ENCODE data around the gene DLGAP3. TPM values are rescaled to one million over a fixed set of nuclear protein-coding genes. Genes with fewer than 3 reads are reported as not detected.
A peak's percentile ranks its signal among the peaks of the same experiment; 100 is the strongest.

The DLGAP3 gene, protein sequence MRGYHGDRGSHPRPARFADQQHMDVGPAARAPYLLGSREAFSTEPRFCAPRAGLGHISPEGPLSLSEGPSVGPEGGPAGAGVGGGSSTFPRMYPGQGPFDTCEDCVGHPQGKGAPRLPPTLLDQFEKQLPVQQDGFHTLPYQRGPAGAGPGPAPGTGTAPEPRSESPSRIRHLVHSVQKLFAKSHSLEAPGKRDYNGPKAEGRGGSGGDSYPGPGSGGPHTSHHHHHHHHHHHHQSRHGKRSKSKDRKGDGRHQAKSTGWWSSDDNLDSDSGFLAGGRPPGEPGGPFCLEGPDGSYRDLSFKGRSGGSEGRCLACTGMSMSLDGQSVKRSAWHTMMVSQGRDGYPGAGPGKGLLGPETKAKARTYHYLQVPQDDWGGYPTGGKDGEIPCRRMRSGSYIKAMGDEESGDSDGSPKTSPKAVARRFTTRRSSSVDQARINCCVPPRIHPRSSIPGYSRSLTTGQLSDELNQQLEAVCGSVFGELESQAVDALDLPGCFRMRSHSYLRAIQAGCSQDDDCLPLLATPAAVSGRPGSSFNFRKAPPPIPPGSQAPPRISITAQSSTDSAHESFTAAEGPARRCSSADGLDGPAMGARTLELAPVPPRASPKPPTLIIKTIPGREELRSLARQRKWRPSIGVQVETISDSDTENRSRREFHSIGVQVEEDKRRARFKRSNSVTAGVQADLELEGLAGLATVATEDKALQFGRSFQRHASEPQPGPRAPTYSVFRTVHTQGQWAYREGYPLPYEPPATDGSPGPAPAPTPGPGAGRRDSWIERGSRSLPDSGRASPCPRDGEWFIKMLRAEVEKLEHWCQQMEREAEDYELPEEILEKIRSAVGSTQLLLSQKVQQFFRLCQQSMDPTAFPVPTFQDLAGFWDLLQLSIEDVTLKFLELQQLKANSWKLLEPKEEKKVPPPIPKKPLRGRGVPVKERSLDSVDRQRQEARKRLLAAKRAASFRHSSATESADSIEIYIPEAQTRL
- not detected for total RNA-seq

DNA sequence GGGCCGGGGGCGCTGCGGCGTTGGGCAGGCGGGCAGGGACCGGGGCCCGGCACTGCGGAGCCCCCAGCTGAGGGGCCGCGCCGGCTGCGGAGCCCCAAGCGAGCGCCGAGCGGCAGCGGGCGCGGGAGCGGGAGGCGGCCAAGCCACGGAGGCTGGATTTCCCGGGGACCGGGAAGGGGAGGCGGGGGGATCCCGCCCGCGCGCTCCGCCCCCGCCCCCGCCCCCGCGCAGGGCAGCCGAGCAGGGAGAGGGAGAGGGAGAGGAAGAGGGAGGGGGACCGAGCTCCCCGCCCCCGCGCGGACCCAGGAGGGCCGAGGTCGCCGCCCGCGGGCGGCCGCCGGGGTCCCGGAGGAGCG, at the start of gene DLGAP3:
Gene DLGAP3, minus strand, starts transcription at position 154 of the 356 bp plus-strand sequence. CDS start 24,267 bp downstream, outside the sequence.
- H3K27ac ChIP-seq, result no peak within 1 kb of the TSS
- no peaks in the 10 kb centered on the region for H3K36me3 ChIP-seq
- H3K9me3 ChIP-seq, result no peaks in the 10 kb centered on the region
- no peak for DNase-seq (ENCODE audit: extremely low spot score in 2 of 2)
- peaks cover 12% of the 10 kb centered on the region for H3K27me3 ChIP-seq
- peaks cover 14% of the 10 kb centered on the region for H3K4me1 ChIP-seq
- intact Hi-C loops (cut with DNase I), result no loop called here
- TF ChIP-seq, protein P1, sequence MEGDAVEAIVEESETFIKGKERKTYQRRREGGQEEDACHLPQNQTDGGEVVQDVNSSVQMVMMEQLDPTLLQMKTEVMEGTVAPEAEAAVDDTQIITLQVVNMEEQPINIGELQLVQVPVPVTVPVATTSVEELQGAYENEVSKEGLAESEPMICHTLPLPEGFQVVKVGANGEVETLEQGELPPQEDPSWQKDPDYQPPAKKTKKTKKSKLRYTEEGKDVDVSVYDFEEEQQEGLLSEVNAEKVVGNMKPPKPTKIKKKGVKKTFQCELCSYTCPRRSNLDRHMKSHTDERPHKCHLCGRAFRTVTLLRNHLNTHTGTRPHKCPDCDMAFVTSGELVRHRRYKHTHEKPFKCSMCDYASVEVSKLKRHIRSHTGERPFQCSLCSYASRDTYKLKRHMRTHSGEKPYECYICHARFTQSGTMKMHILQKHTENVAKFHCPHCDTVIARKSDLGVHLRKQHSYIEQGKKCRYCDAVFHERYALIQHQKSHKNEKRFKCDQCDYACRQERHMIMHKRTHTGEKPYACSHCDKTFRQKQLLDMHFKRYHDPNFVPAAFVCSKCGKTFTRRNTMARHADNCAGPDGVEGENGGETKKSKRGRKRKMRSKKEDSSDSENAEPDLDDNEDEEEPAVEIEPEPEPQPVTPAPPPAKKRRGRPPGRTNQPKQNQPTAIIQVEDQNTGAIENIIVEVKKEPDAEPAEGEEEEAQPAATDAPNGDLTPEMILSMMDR (IDR thresholded peaks at IDR 0.05), result no peak
- TF ChIP-seq POLR2A (IDR thresholded peaks at IDR 0.05), result no peak
- TF ChIP-seq POLR2AphosphoS5 (IDR thresholded peaks at IDR 0.05; ENCODE audit: insufficient read depth in 1 of 2, low read depth in 1 of 2), result no peak
- H3K4me3 ChIP-seq, result peak within 1 kb of the TSS; percentile 28 to 50

DNA sequence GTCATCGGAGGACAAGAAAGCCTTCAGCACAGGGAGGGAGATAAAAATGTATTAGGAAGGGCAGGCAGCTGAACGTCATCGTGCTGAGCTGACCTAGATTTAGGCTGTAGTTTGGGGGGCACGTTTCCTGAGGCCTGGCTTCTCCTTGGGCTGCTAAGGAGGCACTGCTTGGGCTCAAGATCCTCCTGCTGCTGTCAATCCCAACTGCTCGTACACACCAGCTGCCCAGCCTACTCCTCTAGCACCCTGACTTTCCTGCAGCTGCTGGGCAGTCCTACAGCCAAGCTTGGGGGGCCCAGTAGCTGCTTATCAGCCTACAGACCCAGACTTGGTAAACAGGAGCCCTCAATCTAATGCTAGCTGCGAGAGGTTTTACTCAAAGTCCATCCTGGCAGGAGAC, 49.5 kb upstream of the DLGAP3 start:
- Histone ChIP-seq H3K9me3 (no peaks in the 10 kb centered on the region), H3K27ac (no peak overlapping the region), H3K4me1 (peaks cover 14% of the 10 kb centered on the region), H3K27me3 (no peaks in the 10 kb centered on the region), H3K4me3 (no peak overlapping the region), H3K36me3 (no peaks in the 10 kb centered on the region)
- intact Hi-C loops (cut with DNase I), result no loop called here
- no peak for DNase-seq (ENCODE audit: extremely low spot score in 2 of 2)
- TF ChIP-seq POLR2AphosphoS5 (IDR thresholded peaks at IDR 0.05; ENCODE audit: insufficient read depth in 1 of 2, low read depth in 1 of 2), result no peak
- TF ChIP-seq POLR2A (IDR thresholded peaks at IDR 0.05), result no peak
- TF ChIP-seq, protein P1 (IDR thresholded peaks at IDR 0.05), result no peak

DNA sequence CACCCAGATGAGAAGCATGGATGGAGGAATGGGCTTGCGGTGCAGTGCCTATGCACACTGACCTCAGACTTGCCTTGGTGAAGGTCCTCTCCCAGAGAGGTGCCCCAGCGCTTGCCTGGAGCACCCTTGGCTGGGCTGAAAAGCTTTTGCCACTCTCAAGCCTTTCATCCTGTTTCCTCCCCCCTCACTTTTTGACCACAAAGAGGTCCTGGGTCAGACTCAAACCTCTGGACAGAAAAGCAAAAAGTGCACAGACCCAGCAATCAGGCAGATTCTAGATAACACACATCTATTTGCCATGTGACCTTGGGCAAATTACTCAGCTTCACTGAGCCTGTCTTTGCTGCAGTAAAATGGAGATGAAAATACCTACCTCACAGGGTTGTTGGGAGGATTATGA, 48.4 kb upstream of the DLGAP3 start:
- Histone ChIP-seq H3K4me1 (peaks cover 4% of the 10 kb centered on the region), H3K36me3 (no peaks in the 10 kb centered on the region), H3K27me3 (no peaks in the 10 kb centered on the region), H3K4me3 (no peak overlapping the region), H3K27ac (no peak overlapping the region), H3K9me3 (no peaks in the 10 kb centered on the region)
- TF ChIP-seq POLR2AphosphoS5 (IDR thresholded peaks at IDR 0.05; ENCODE audit: insufficient read depth in 1 of 2, low read depth in 1 of 2) (no peak), POLR2A (IDR thresholded peaks at IDR 0.05) (no peak)
- TF ChIP-seq, protein P1 (IDR thresholded peaks at IDR 0.05), result no peak
- DNase-seq (ENCODE audit: extremely low spot score in 2 of 2), result no peak
- intact Hi-C loops (cut with DNase I), result no loop called here

DNA sequence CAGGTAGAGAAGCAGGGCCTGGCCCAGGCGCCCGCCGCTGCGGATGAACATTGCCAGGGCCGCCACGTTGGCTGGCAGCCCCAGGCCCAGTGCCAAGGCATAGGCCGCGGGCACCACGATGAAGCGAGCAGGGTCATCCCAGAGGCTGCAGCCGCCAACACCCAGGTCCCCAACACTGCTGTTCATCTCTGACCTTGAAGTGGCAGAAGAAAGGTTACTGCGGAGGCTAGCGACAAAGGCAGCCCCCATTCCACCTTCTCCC, 47.7 kb upstream of the DLGAP3 start:
- no peaks in the 10 kb centered on the region for H3K4me1 ChIP-seq
- TF ChIP-seq, protein P1 (IDR thresholded peaks at IDR 0.05), result no peak
- TF ChIP-seq POLR2A (IDR thresholded peaks at IDR 0.05) (no peak), POLR2AphosphoS5 (IDR thresholded peaks at IDR 0.05; ENCODE audit: insufficient read depth in 1 of 2, low read depth in 1 of 2) (no peak)
- H3K27me3 ChIP-seq, result no peaks in the 10 kb centered on the region
- no peak overlapping the region for H3K27ac ChIP-seq
- H3K9me3 ChIP-seq, result no peaks in the 10 kb centered on the region
- H3K36me3 ChIP-seq, result no peaks in the 10 kb centered on the region
- no peak overlapping the region for H3K4me3 ChIP-seq
- intact Hi-C loops (cut with DNase I), result no loop called here
- DNase-seq (ENCODE audit: extremely low spot score in 2 of 2), result no peak
